Measurements from ENCODE around the gene CSTPP1.

The CSTPP1 gene

GRCh38 chr11:47165253-47165840 is 228.8 kb downstream of the CSTPP1 start:
- no peak for DNase-seq

- DNase-seq: no peak
Measured at GRCh38 chr11:47166368-47166767, 229.8 kb downstream of the CSTPP1 start.

GRCh38 chr11:47171061-47171838 is 234.7 kb downstream of the CSTPP1 start:
- no peak for DNase-seq

GRCh38 chr11:47171856-47172255 is 235.3 kb downstream of the CSTPP1 start:
- no peak for DNase-seq

- no peak for DNase-seq
Measured at GRCh38 chr11:47172740-47173336, 236.3 kb downstream of the CSTPP1 start.

- DNase-seq: no peak
Measured at GRCh38 chr11:47175746-47176327, 239.3 kb downstream of the CSTPP1 start.

- peak; percentile 95 for DNase-seq
Measured at GRCh38 chr11:47176328-47177228, 240.0 kb downstream of the CSTPP1 start, which contains the start of gene ARFGAP2. Gene ARFGAP2, minus strand, starts transcription at chr11:47176879. Its CDS starts 26 bp downstream, at chr11:47176853.

- DNase-seq: peak; percentile 55
Measured at GRCh38 chr11:47177229-47177845, 240.8 kb downstream of the CSTPP1 start.

- DNase-seq: no peak
Measured at GRCh38 chr11:47177846-47178245, 241.3 kb downstream of the CSTPP1 start.

- no peak for DNase-seq
Measured at GRCh38 chr11:47178316-47178715, 241.8 kb downstream of the CSTPP1 start.

GRCh38 chr11:47178737-47179654 is 242.4 kb downstream of the CSTPP1 start:
- no peak for DNase-seq

GRCh38 chr11:47179655-47179991 is 243.1 kb downstream of the CSTPP1 start:
- peak; percentile 32 for DNase-seq

- no peak for DNase-seq
Measured at GRCh38 chr11:47180006-47180787, 243.6 kb downstream of the CSTPP1 start.

- DNase-seq: no peak
Measured at GRCh38 chr11:47181271-47181670, 244.7 kb downstream of the CSTPP1 start.

GRCh38 chr11:47182380-47182779 is 245.8 kb downstream of the CSTPP1 start:
- no peak for DNase-seq

GRCh38 chr11:47183031-47183856 is 246.7 kb downstream of the CSTPP1 start:
- DNase-seq: no peak

- DNase-seq: no peak
Measured at GRCh38 chr11:47183969-47184368, 247.4 kb downstream of the CSTPP1 start.

GRCh38 chr11:47184711-47185304 is 248.2 kb downstream of the CSTPP1 start:
- DNase-seq: no peak

Measured in NK-92 treated with Interleukin-12 subunit alpha and Interleukin-12 subunit beta, amount 100 ng/mL, for 24 hours (cell line).